GM19455 (cell line): ENCODE results near the gene DNAH6.

Experiments
- ATAC-seq: cut with Tn5 transposase; IDR thresholded peaks from one replicate; pipeline ENCODE4 v1.9.1; 2021; ENCODE audit not compliant: unreplicated experiment

The DNAH6 gene

DNA sequence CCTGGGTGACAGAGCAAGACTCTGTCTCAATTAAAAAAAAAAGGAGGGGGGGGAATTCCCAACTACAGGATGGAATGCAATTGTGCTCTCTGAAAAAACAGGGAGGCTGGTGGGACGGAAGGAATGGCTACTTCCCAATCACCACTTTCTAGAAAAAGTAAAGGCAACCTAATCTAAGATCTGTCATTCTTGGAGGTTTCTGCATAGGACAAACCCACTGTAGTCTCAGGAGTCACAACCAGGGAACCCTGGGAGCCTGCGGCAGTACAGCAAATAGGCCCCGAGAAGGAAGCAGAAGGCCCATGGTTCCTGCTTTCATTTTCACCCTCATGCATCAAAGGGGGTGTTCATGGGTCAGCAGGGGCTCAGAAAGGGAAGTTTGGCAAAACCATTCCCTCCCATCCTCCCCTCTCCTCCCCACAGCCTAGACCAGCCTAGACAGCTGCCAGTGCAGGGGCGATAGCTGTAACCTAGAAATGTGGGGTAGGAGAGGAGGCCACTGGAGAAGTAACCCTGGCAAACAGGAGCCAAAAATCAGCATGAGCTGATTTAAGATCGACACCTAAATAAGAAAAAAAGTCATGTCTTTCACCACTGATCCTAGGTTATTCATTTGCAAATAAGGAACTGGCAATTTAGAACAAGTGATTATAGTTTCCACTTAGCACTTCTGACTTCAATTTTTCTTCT lies 316.6 kb downstream of the DNAH6 start:
- peak; percentile 57 for ATAC-seq

DNA sequence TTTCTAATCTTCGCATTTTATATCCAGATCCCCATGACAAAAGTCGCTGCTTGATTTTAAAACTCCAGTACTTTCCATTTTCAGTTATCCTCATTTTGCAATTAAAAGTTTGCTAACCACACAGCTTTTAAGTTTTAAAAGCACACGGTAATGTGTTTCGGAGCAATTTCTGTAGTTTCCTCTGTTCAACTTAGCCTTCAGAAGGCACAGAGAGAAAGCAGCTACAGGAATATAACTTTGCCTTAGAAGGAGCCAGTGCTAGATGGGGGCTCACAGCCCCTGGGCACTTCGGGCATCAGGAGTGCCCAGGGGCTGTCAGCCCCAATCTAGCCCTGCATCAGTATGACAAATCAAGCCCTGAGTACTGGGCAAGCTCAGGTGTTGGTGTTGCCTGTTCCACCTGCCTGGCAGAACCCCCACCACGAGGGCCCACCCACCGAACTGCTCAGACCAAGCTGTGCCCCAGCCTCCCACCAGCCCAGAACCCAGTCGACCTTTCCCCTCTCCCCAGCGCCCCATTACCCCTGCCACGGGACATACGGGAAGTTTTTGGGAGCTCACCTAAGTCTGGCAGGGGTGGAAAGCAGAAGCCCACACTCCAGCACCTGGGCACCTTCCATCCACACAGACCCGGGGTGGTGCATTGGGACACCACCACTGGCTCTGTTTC lies 317.3 kb downstream of the DNAH6 start:
- no peak for ATAC-seq

DNA sequence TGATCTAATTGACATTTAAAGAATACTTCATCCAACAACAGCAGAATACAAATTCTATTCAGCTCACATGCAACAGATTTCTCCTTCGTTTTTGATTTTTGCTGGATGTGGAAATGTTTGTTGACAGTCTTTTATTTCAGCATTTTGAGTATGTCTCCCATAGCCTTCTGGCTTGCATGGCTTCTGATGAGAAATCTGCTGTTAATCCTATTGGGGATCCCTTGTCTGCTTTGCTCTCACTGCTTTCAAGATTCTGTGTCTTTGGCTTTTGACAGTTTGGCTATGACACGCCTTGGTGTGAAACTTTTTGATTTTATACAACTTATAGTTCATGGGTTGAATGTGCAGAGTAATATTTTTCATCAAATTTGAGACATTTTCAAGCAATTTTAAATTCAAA lies 319.9 kb downstream of the DNAH6 start:
- ATAC-seq = no peak

DNA sequence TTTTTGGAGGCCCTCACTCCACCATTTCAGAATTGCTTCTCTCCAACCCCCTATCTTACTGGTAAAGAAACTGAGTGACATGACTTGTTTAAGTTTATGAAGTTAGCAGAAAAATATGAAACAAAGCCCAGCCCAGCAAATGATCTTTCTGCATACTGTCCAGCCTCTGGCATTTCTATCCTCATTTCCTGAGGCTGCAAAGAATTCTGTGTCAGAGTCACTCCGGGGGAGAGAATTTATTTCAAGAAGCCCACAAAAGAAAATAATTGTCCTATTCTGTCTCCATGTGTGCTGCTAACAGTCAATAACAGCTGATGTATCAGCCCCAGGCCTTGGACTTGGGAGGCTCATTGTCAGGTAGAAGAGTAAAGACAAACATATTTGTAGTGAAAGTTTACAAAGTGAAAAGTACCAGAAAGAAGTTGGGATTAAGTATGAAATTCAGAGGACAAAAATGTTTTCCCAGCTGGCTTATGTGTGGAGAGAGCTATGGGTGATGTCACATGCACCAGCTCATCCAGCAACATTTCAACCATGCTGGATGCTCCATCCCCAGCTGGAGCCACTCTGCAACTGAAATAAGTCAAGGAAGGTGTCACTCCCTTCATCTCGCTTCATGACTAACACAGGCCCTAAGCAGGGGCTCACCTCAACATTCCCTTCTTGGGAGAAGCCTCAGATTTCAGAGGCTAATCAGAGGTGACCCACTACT lies 322.3 kb downstream of the DNAH6 start:
- ATAC-seq = no peak

DNA sequence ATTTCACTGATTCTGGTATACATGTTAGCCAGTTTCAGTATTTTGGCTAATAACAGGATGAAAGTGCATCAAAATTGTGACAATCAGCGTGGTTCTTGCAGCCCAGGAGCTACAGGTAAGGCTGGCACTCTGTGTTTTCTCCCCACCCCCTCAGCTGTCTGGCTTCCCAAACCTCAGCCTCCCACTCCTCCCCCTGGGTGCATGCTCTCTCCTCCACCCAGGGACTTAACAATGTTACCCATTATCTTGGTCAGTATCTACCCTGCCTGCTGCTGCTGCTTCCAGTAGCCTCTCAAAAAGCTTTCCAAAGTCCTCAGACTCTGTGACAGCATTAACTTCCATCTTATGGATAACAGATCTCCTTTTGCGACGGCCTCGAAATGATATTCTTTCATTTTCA lies 323.6 kb downstream of the DNAH6 start:
- no peak for ATAC-seq

DNA sequence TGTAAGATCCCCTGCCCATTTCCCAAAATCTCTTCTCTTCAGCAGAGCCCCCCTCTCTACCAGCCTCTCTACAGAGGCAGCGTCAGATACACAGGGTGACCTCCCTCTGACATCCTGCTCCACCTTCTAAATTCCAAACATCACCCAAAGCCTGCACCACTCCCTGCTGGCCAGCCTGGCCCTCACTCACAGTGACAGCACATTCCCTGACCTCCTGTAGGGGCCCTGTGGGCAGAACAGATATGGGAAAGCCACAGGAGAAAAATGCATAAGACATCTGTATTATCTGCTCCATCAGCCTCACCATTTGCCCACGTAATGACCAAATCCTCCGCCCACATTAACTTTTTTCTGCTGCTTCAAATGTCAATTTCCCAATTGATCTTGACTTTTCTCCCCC lies 324.0 kb downstream of the DNAH6 start:
- no peak for ATAC-seq

DNA sequence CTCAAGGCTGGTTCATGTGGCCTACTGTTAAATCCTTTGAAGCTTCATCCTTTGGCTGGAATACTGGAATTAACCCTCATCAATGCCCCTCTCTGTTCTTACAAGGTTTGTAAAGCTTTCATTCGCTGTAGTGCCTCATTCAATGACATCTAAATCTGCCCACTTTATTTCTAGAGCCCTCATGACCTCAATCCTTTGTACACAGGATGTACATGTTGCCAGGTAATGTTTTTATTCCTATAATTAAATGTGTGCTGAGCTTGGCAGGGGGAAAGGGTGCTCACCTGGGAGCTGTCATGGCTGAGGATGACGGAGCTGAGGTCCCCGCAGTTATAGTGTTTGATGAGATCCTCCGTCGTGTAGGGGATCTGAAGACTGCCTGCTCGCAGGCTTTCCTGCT lies 325.3 kb downstream of the DNAH6 start:
- no peak for ATAC-seq

DNA sequence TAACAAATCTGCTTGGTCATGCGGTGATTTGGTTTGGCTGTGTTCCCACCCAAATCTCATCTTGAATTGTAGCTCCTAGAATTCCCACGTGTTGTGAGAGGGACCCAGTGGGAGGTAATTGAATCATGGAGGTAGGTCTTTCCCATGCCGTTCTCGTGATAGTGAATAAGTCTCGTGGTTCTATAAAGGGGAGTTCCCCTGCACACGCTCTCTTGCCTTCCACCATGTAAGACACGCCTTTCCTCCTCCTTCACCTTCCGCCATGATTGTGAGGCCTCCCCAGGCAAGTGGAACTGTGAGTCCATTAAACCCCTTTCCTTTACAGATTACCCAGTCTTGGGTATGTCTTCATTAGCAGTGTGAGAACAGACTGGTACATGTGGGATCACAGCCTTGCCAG lies 327.8 kb downstream of the DNAH6 start:
- no peak for ATAC-seq

DNA sequence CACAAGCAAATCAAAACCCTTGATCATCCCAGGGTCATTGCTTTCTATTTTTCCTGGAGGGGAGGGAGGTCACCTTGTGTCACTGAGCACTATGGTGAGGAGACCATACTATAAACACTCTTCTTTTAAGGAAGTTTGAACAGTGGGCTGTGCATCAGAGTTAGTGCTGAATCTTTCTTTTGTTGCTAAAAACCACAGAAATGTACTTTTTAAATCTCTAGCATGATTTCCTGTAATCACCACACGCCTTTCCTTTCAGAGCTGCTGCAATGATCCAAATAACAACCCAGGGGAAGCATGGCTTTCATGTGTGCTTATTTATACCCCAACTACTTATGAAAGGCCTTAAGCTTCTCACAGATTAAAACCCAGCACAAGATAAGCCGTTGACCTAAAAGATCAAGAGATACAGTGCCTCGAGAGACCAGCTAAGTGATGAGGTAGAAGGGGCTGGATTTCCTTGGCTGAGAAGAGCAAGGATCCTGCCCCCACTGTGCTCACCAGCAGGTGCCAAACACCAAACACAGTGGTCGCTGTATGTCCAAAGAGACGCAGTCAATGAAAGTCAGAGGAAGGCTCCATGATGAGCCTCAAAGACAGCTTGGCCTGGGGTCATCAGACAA lies 329.9 kb downstream of the DNAH6 start:
- no peak for ATAC-seq

DNA sequence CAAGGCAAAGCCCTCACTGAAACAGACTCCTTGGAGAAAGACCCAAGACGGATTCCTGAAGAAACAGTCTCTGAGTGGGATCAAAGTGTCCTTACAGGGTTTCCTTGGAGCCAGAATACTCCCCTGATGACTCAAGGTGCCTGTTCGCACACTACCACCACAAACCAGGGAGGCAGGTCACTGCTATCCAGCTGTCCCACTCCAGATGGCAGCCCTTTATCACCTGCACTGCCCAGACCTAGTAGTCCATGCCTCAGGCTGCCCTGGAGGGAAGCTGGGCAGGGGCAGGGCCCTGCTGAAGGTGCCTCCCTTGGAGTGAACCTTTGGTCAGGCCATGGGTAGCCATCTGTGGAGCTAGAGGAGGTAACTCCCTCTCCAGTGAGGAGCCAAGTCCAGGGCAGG lies 330.4 kb downstream of the DNAH6 start:
- ATAC-seq = no peak

DNA sequence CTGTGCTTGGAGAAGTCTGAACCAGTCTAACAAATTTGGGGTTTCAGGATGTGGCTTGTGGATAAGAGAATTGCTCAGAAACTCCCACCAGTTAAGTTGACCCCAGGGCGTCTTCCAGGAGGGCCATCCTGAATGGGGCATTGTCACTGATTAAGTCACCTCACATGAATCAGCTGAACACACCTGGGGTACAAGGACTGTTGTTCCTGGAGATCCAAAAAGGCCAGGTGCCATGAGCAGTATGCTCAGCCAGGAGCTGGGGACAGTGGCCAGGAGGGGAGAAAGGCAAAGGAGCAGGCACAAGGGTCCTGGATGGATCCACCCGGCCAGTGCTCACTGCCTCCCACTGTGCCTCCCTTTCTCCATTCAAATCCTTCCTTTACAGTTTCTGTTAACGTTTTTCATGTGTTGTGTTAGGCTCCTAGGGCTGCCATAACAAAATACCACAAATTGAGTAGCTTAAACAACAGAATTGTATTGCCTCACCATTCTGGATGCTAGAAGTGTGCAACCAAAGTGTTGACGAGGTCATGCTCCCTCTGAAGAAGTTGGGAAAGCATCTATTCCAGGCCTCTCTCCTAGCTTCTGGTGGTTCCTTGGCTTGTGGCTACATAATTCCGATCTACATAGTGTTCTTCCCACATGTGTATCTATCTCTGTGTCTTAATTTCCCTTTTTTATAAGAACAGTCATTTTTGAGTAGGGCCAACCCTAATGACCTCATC lies 331.2 kb downstream of the DNAH6 start:
- no peak for ATAC-seq

DNA sequence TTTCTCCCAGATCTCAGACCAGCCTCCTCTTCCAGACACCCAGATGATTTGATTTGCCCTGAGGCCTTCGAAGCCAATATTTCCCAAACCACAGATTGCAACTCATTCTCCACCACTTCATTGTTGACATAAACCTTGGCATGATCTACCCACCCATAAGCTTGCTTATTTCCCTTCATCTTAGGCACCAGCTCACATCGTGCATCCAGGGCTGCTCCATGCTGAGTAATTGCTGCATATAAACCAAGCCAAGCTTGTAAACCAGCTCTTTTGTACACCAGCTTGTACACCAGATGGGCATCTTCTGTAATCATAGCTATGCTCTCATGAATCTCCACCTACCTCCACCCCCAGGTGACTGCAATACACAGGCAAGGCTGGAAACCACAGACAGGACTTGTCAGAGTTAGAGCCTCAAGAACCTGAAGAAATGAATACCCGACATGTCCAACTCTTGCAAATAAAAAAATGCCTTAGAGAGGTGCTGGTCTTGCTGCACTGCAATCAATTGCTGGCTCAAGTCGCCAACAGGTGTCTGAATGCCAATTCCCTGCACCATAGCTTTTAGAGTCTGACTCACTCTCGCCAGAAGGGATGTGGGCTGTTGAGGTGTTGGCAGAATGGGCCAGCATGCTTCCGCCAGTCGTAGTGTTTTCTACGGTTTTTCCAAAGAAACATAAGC lies 333.1 kb downstream of the DNAH6 start:
- no peak for ATAC-seq

DNA sequence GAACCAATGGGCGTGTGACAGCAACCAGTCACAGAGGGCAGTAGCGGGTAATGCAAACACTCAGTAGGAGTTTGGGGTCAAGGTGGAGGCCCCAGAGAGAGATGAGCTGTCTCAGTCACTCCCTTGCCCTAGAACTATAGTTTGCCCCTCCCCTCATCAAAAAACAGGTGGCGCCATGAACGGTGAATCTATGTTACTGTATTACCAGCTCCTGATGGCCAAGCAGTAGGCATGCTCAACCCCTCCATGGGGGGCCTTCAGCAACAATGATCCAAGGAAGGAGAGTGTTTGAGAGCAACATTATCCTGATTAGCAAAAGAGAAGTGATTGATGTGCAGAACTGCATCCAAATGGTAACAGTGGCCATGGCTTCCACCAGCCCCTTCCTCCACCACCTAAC lies 334.2 kb downstream of the DNAH6 start:
- ATAC-seq = no peak

DNA sequence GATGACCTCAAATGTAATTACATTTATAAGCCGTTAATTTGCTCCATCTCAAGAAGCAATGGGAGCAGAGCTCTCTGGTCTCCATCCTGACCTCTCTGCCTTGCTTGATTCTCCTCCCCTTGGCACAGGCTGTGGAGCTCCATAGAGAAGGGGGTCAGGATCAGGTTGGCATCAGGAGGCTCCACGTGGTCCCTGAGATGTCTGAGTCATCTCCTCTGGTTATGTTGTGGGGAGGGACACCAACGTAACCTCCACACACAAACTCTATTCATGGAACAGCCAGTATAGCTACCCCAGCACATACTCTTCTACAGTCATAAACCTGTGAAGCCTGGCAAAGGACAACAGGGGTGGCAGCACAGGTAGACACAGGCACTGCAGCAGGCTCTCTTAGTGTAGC lies 335.6 kb downstream of the DNAH6 start:
- no peak for ATAC-seq

DNA sequence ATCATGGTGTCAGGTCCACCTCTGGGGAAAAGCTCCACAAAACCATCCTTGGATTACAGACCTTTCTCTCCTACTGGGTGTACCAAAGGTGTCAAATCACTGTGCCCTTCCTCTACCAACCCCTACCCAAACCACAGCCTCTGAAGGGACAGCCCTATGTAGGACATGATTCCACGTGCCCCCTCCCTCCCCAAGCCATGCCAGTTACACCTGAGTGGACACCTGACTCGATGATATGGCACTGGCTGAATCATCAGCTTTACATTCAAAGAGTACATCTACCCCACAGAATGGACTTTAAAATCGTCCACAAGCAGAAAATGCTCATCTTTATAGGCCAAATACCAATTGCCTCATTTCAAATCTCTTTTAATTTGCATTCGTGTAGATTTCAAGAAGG lies 338.6 kb downstream of the DNAH6 start:
- no peak for ATAC-seq

DNA sequence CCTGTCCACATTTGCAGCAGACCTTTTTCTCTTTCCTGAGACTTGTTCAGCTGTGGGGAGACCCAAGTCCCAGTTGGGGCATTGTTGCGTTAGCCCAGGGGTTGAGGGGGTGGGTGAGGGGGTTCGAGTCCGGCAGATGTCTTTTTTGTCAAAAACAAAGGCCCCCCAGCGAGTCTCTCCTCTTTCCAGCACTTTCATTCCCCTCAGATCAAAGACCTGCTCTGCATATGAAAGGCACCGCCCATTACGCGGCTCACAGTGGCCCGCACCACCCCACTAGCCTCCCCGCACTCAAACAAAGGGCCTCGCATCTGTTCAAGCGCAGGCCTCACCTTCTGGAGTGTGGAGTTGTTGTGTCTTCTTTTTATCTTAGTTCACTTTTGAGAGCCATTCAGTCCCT lies 339.4 kb downstream of the DNAH6 start:
- ATAC-seq = no peak

DNA sequence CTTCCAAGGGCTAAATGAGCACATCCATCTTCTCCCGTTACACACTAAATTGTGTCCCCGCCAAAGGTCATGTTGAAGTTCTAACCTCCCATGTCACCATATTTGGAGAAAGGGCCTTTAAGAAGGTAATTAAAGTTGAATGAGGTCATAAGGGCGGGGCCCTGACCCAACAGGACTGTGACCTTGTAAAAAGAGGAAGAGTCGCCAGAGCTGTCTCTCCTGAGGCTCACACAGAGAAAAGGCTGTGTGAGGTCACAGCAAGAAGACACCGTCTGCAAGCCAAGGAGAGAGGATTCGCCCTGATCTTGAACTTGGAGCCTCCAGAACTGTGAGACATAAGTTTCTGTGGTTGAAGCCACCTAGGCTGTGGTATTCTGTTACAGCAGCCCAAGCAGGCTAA lies 340.5 kb downstream of the DNAH6 start:
- ATAC-seq = no peak

DNA sequence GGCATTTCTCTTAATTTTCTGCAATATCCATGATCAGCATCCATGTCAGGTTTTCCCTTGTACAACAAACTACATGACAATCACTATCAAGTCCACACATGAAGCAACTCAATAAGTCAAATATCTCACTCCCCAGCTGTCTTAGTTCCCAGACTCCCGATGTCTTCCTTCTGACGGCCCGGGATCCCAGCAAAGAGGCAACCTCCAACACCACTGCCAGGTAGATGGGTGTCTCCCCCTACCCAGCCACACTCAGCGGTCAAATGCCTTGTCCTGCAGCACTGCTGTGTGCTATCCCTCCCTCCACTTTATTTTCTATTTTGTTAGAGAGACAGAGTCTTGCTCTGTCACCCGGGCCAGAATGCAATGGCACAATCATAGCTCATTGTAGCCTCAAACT lies 341.3 kb downstream of the DNAH6 start:
- ATAC-seq = no peak

DNA sequence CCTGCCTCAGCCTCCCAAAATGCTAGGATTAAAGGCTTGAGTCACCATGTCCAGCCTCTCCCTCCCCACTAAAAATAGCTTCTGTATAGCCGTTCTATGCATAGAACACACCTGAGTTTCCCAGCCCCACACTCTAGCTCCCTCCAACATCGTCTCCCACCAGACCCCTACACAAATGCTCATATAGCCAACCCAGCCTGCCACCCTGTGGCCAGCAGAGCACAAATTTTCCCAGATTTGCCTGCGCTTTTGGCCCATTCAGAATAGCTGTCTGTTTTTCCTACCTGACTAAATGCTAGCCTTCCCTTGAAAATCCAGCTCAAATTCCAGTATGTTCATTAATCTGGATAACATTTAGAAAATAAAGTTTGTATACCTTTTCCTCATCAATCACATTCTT lies 341.8 kb downstream of the DNAH6 start:
- no peak for ATAC-seq

DNA sequence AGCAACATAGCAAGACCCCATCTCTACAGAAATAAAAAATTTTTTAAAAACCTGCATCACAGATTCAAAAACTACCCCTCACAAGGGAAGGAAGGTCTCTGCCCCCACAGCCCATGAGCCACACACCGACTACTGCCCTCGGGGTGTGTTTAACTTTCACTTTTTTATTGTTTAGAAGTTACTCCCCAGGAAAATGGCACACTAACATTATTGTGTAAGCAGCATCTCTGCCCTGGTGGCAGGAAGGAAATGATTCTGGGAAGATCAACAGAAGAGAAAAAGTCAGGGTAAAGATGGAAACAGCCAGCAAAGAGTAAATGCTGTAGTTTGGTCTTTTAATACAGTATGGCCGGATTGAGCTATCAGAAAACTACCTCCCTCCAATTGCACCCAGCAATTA lies 342.6 kb downstream of the DNAH6 start:
- no peak for ATAC-seq

DNA sequence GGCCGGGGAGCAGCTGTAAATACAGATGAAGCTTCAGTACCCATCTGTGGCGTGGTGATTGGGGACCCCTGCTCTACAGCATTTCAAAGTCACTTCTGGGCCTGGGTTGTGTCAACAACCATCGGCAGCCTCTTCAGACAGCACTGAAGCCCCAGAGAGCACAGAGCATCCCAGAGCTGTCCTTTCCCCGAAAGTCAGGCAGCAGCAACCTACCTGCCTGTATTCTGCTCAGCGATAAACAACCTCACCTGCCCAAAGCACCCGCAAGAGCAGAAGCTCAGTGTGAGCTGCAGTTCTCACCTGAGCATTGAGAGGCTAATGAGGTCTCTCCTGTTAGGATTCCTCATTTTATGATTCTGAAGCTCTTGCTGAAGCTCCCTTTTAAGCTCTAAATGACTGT lies 345.2 kb downstream of the DNAH6 start:
- ATAC-seq = no peak
